Measurements from ENCODE around the gene INS. TPM values are rescaled to one million over a fixed set of nuclear protein-coding genes. Genes with fewer than 3 reads are reported as not detected.

The INS gene
- polyA plus RNA-seq, 2 of the 4 experiments (the other 2 are of a cell fraction) = not detected

- ChIA-PET CTCF (interaction anchor here (0.6 to 25.5 kb wide), 109 partner anchors 7 to 616 kb away, joined by 3 to 1333 read pairs (median 6); partner anchors contain the start of genes IGF2, INS, LSP1 and MRPL23), POLR2A (interaction anchor here (0.5 to 1.6 kb wide), 3 partner anchors 202 to 1495 kb away, joined by 3 to 5 read pairs (median 3); no protein-coding TSS in a partner anchor)
- peak; percentile 85 to 90 for DNase-seq (ENCODE audit: low read depth in 1 of 2, low spot score in 1 of 2)
- peak; percentile 7 for FAIRE-seq
- TF ChIP-seq SMC3 (IDR thresholded peaks at IDR 0.05) (peak; percentile 91), HMGXB4 (CRISPR knock-in tag; IDR thresholded peaks at IDR 0.05; ENCODE audit: borderline replicate concordance) (no peak), CTCF (IDR thresholded peaks at IDR 0.05) (peak; percentile 64), RAD21 (conservative IDR thresholded peaks at IDR 0.05 in 1 of 2, IDR thresholded peaks at IDR 0.05 in 1 of 2) (peak; percentile 78 to 89), CEBPB (IDR thresholded peaks at IDR 0.05) (peak in 1 of 2 experiments; percentile 78; a peak in 2 of 4 replicates)
- WGBS (ENCODE audit: missing lambda C conversion rate) = 6% methylated on average over 16 of the region's 22 CpGs
- no peaks in the 10 kb centered on the region for H3K4me1 ChIP-seq
- no peaks in the 10 kb centered on the region for H3K9me3 ChIP-seq
- peak; percentile 33 to 53; a peak in 5 of 6 replicates for ATAC-seq
- peak overlapping the region; percentile 58 for H3K4me2 ChIP-seq
- peak overlapping the region; percentile 9 to 63; a peak in 4 of 6 replicates for H3K27ac ChIP-seq
- H3K4me3 ChIP-seq = no peak overlapping the region
These were observed 9.3 kb downstream of the INS start for GRCh38 chr11:2151500-2152257.

- ATAC-seq (peak; percentile 35 to 66; a peak in 4 of 6 replicates), FAIRE-seq (peak; percentile 51)
These were observed 10.9 kb downstream of the INS start for GRCh38 chr11:2149864-2150847.

More at GRCh38 chr11:2149864-2150847, 10.9 kb downstream of the INS start:
- H3K4me3 ChIP-seq = no peak overlapping the region
- peak; percentile 55 to 72 for DNase-seq (ENCODE audit: low read depth in 1 of 2, low spot score in 1 of 2)
- H3K9me3 ChIP-seq = no peaks in the 10 kb centered on the region
- POLR2A ChIA-PET = interaction anchor here (1.6 kb wide), 1 partner anchor 201 kb away, joined by 5 read pairs; no protein-coding TSS in a partner anchor
- no peak overlapping the region for H3K27ac ChIP-seq
- H3K4me2 ChIP-seq = no peak overlapping the region
- WGBS (ENCODE audit: missing lambda C conversion rate) = 19% methylated on average over 11 of the region's 11 CpGs
- H3K4me1 ChIP-seq = no peaks in the 10 kb centered on the region
- CTCF ChIA-PET = interaction anchor here (0.6 to 25.5 kb wide), 83 partner anchors 13 to 614 kb away, joined by 3 to 1333 read pairs (median 7); partner anchors contain the start of genes H19, IGF2, INS and LSP1
- TF ChIP-seq POLR2AphosphoS2 (conservative IDR thresholded peaks at IDR 0.05; ENCODE audit: low read length) (no peak), CTCF (IDR thresholded peaks at IDR 0.05) (peak; percentile 75), NFE2L2 (conservative IDR thresholded peaks at IDR 0.05; ENCODE audit: low read length) (no peak), SMC3 (IDR thresholded peaks at IDR 0.05) (peak; percentile 77), RAD21 (conservative IDR thresholded peaks at IDR 0.05 in 1 of 2, IDR thresholded peaks at IDR 0.05 in 1 of 2) (peak; percentile 81 to 94)

All from A549 (cell line).